HEK293 (cell line): ENCODE results near the gene MYRFL.

ENCODE experiments used
- CTCF ChIA-PET: fragments of 350-600 bp; formaldehyde crosslinking; extraction: SDS; loops from one replicate; lab custom pipeline; 2021; ENCODE audit warnings: antibody characterized with exemption; lab: Yijun Ruan, JAX
- POLR2A ChIA-PET: fragments of 300-600 bp; formaldehyde crosslinking; extraction: SDS; loops from one replicate; lab custom pipeline; 2020; ENCODE audit warnings: antibody characterized with exemption, inconsistent platforms; lab: Yijun Ruan, JAX
- H3K27ac ChIP-seq: fragments of 200-500 bp; sonication (Bioruptor generic); 2 replicates; pipeline ENCODE4 v1.5.1; 2014; ENCODE audit warnings: low read depth, low read length, control low read depth, inconsistent platforms; ENCODE audit errors: extremely low read depth
- H3K36me3 ChIP-seq, 2 experiments: fragments of 200-500 bp in 1 of 2; sonication (Bioruptor generic) in 1 of 2; 1 replicate in 1 of 2; 2 replicates in 1 of 2; pipeline ENCODE4 v1.5.1; 2014 to 2017; ENCODE audit warnings: inconsistent platforms in 2 of 2, low read length in 2 of 2; ENCODE audit not compliant: control insufficient read depth in 2 of 2, insufficient read depth in 1 of 2
- H3K4me1 ChIP-seq: fragments of 200-500 bp; sonication (Bioruptor generic); 2 replicates; pipeline ENCODE4 v1.5.1; 2014; ENCODE audit warnings: mild to moderate bottlenecking, low read length, inconsistent platforms; ENCODE audit not compliant: control insufficient read depth, insufficient read depth
- H3K4me3 ChIP-seq: 2 replicates; pipeline ENCODE4 v1.5.1; 2011; ENCODE audit warnings: low read depth, mild to moderate bottlenecking, control low read depth, low read length, moderate library complexity
- H3K9me3 ChIP-seq: fragments of 200-500 bp; sonication (Bioruptor generic); 2 replicates; pipeline ENCODE4 v1.5.1; 2014; ENCODE audit warnings: low read depth, low read length, inconsistent platforms; ENCODE audit not compliant: control insufficient read depth, insufficient read depth
- GLIS1 ChIP-seq: fragments of 450-650 bp; formaldehyde crosslinking; IDR thresholded peaks from 2 replicates; pipeline ENCODE4 v1.5.1; 2016; ENCODE audit warnings: missing biosample characterization, missing genetic modification characterization
- KLF16 ChIP-seq: fragments of 450-650 bp; formaldehyde crosslinking; IDR thresholded peaks from 2 replicates; pipeline ENCODE4 v1.5.1; 2017; ENCODE audit warnings: missing biosample characterization, missing genetic modification characterization
- REPIN1 ChIP-seq: fragments of 450-650 bp; formaldehyde crosslinking; IDR thresholded peaks from 2 replicates; pipeline ENCODE4 v1.5.1; 2017; ENCODE audit warnings: missing biosample characterization, missing genetic modification characterization, low read depth
- SALL2 ChIP-seq: fragments of 450-650 bp; formaldehyde crosslinking; IDR thresholded peaks from 2 replicates; pipeline ENCODE4 v1.5.0; 2017; ENCODE audit warnings: missing biosample characterization, mild to moderate bottlenecking, missing genetic modification characterization, borderline replicate concordance
- SCRT1 ChIP-seq: fragments of 450-650 bp; formaldehyde crosslinking; IDR thresholded peaks from 2 replicates; pipeline ENCODE4 v1.5.1; 2016; ENCODE audit warnings: missing biosample characterization, missing genetic modification characterization, borderline replicate concordance
- ZBTB11 ChIP-seq: fragments of 450-650 bp; formaldehyde crosslinking; conservative IDR thresholded peaks from 2 replicates; pipeline ENCODE4 v1.5.1; 2016; ENCODE audit warnings: low read depth, missing biosample characterization, missing genetic modification characterization
- ZBTB21 ChIP-seq: fragments of 450-650 bp; formaldehyde crosslinking; IDR thresholded peaks from 2 replicates; pipeline ENCODE4 v1.5.1; 2017; ENCODE audit warnings: missing biosample characterization, missing genetic modification characterization
- ZEB2 ChIP-seq: fragments of 450-650 bp; formaldehyde crosslinking; IDR thresholded peaks from 2 replicates; pipeline ENCODE4 v1.5.1; 2016; ENCODE audit warnings: missing biosample characterization, missing genetic modification characterization
- ZNF16 ChIP-seq: fragments of 450-650 bp; formaldehyde crosslinking; IDR thresholded peaks from 2 replicates; pipeline ENCODE4 v1.5.1; 2016; ENCODE audit warnings: low read depth, missing biosample characterization, missing genetic modification characterization
- ZNF169 ChIP-seq: fragments of 450-650 bp; formaldehyde crosslinking; IDR thresholded peaks from 2 replicates; pipeline ENCODE4 v1.5.1; 2016; ENCODE audit warnings: missing biosample characterization, missing genetic modification characterization
- ZNF19 ChIP-seq: fragments of 450-650 bp; formaldehyde crosslinking; IDR thresholded peaks from 2 replicates; pipeline ENCODE4; 2016; ENCODE audit warnings: missing biosample characterization, missing genetic modification characterization, low read depth
- ZNF37A ChIP-seq: fragments of 450-650 bp; IDR thresholded peaks from 2 replicates; pipeline ENCODE4 v1.5.1; 2018; ENCODE audit warnings: missing biosample characterization, missing genetic modification characterization
- ZNF404 ChIP-seq: fragments of 450-650 bp; formaldehyde crosslinking; IDR thresholded peaks from 2 replicates; pipeline ENCODE4 v1.5.1; 2017; ENCODE audit warnings: missing biosample characterization, missing genetic modification characterization
- ZNF416 ChIP-seq: fragments of 450-650 bp; formaldehyde crosslinking; IDR thresholded peaks from 2 replicates; pipeline ENCODE4 v1.5.1; 2016; ENCODE audit warnings: missing biosample characterization, missing genetic modification characterization
- ZNF423 ChIP-seq: fragments of 450-650 bp; formaldehyde crosslinking; IDR thresholded peaks from 2 replicates; pipeline ENCODE4 v1.5.1; 2016; ENCODE audit warnings: missing biosample characterization, missing genetic modification characterization
- ZNF548 ChIP-seq: fragments of 450-650 bp; formaldehyde crosslinking; IDR thresholded peaks from 2 replicates; pipeline ENCODE4 v1.5.1; 2016; ENCODE audit warnings: missing biosample characterization, missing genetic modification characterization
- ZNF623 ChIP-seq: fragments of 450-650 bp; formaldehyde crosslinking; IDR thresholded peaks from 2 replicates; pipeline ENCODE4 v1.5.1; 2016; ENCODE audit warnings: missing biosample characterization, missing genetic modification characterization
- ZNF629 ChIP-seq: fragments of 450-650 bp; formaldehyde crosslinking; IDR thresholded peaks from 2 replicates; pipeline ENCODE4 v1.5.1; 2017; ENCODE audit warnings: missing biosample characterization, missing genetic modification characterization
- ZNF777 ChIP-seq: fragments of 450-650 bp; formaldehyde crosslinking; IDR thresholded peaks from 2 replicates; pipeline ENCODE4 v1.5.1; 2017; ENCODE audit warnings: missing biosample characterization, missing genetic modification characterization, borderline replicate concordance
- ZNF792 ChIP-seq: fragments of 450-650 bp; formaldehyde crosslinking; IDR thresholded peaks from 2 replicates; pipeline ENCODE4 v1.5.1; 2016; ENCODE audit warnings: missing biosample characterization, missing genetic modification characterization
- ZSCAN5A ChIP-seq: fragments of 450-650 bp; formaldehyde crosslinking; IDR thresholded peaks from 2 replicates; pipeline ENCODE4 v1.5.1; 2016; ENCODE audit warnings: missing biosample characterization, missing genetic modification characterization
- TF ChIP-seq, protein P1 (sequence below): fragments of 450-650 bp; formaldehyde crosslinking; IDR thresholded peaks from 2 replicates; pipeline ENCODE4 v1.5.1; 2016; ENCODE audit warnings: missing biosample characterization, missing genetic modification characterization, low read depth
- TF ChIP-seq, protein P2 (sequence below): fragments of 450-650 bp; formaldehyde crosslinking; IDR thresholded peaks from 2 replicates; pipeline ENCODE4 v1.5.1; 2016; ENCODE audit warnings: missing biosample characterization, missing genetic modification characterization, borderline replicate concordance

MYRFL gene

DNA sequence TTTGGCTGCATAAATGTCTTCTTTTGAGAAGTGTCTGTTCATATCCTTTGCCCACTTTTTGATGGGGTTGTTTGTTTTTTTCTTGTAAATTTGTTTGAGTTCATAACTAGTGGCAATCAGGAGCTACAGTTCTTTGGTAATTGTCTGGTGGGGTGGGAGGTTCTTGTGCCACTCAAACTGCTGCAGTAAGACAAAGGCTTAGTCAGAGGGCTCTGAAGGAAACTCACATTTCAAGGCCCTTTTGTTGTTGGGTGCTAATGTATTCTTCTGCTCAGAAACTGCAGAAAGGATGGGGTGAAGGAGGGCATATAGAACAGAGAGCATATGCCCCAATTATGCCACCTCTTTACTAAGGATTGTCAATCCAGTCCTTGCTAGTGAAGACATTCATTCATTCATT, 21.9 kb downstream of the MYRFL start:
- no peak for TF ChIP-seq ZNF423 (tag by site-specific recombination)
- TF ChIP-seq, protein P1, sequence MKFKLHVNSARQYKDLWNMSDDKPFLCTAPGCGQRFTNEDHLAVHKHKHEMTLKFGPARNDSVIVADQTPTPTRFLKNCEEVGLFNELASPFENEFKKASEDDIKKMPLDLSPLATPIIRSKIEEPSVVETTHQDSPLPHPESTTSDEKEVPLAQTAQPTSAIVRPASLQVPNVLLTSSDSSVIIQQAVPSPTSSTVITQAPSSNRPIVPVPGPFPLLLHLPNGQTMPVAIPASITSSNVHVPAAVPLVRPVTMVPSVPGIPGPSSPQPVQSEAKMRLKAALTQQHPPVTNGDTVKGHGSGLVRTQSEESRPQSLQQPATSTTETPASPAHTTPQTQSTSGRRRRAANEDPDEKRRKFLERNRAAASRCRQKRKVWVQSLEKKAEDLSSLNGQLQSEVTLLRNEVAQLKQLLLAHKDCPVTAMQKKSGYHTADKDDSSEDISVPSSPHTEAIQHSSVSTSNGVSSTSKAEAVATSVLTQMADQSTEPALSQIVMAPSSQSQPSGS (tag by site-specific recombination) = no peak
- TF ChIP-seq, protein P2, sequence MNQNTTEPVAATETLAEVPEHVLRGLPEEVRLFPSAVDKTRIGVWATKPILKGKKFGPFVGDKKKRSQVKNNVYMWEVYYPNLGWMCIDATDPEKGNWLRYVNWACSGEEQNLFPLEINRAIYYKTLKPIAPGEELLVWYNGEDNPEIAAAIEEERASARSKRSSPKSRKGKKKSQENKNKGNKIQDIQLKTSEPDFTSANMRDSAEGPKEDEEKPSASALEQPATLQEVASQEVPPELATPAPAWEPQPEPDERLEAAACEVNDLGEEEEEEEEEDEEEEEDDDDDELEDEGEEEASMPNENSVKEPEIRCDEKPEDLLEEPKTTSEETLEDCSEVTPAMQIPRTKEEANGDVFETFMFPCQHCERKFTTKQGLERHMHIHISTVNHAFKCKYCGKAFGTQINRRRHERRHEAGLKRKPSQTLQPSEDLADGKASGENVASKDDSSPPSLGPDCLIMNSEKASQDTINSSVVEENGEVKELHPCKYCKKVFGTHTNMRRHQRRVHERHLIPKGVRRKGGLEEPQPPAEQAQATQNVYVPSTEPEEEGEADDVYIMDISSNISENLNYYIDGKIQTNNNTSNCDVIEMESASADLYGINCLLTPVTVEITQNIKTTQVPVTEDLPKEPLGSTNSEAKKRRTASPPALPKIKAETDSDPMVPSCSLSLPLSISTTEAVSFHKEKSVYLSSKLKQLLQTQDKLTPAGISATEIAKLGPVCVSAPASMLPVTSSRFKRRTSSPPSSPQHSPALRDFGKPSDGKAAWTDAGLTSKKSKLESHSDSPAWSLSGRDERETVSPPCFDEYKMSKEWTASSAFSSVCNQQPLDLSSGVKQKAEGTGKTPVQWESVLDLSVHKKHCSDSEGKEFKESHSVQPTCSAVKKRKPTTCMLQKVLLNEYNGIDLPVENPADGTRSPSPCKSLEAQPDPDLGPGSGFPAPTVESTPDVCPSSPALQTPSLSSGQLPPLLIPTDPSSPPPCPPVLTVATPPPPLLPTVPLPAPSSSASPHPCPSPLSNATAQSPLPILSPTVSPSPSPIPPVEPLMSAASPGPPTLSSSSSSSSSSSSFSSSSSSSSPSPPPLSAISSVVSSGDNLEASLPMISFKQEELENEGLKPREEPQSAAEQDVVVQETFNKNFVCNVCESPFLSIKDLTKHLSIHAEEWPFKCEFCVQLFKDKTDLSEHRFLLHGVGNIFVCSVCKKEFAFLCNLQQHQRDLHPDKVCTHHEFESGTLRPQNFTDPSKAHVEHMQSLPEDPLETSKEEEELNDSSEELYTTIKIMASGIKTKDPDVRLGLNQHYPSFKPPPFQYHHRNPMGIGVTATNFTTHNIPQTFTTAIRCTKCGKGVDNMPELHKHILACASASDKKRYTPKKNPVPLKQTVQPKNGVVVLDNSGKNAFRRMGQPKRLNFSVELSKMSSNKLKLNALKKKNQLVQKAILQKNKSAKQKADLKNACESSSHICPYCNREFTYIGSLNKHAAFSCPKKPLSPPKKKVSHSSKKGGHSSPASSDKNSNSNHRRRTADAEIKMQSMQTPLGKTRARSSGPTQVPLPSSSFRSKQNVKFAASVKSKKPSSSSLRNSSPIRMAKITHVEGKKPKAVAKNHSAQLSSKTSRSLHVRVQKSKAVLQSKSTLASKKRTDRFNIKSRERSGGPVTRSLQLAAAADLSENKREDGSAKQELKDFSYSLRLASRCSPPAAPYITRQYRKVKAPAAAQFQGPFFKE = no peak
- TF ChIP-seq GLIS1 = no peak
- TF ChIP-seq KLF16 (tag by site-specific recombination) = no peak
- TF ChIP-seq ZNF404 = no peak
- no peak for TF ChIP-seq ZNF629 (tag by site-specific recombination)
- no peak for TF ChIP-seq ZNF19 (tag by site-specific recombination)
- TF ChIP-seq ZNF548 (tag by site-specific recombination) = no peak
- TF ChIP-seq SALL2 (tag by site-specific recombination) = no peak
- TF ChIP-seq SCRT1 = no peak
- no peak for TF ChIP-seq ZNF416 (tag by site-specific recombination)
- TF ChIP-seq, all 188 proteins: peak for 0
- ChIA-PET POLR2A (no interaction called here), CTCF (interaction anchor here (1.2 kb wide), 1 partner anchor 33 kb away, joined by 3 read pairs; no protein-coding TSS in a partner anchor)

DNA sequence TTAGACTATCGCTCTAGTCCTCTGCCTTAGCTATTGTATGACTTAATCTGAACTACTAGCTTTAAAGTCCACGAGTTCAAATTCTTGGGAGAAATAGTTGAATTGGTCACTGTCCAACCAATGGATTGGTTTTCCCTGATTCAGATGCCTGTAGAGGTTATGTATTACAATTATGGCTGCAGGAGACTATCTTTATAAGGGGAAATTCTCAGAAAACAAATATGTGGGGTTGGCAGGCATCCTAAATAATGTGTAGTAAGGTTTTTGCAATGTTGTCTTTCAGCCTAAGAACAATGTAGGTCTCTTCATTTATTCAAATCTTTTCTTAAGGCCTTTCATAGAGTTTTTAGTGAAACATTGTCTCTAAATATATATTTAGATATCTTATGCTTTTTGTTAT, 26.9 kb downstream of the MYRFL start:
- no peak overlapping the region for H3K4me3 ChIP-seq
- POLR2A ChIA-PET = no interaction called here
- H3K9me3 ChIP-seq = no peaks in the 10 kb centered on the region; the same call in 1 of the 2 replicates
- CTCF ChIA-PET = interaction anchor here (0.6 to 1.2 kb wide), 2 partner anchors 40 to 518 kb away, joined by 3 read pairs; no protein-coding TSS in a partner anchor
- no peaks in the 10 kb centered on the region for H3K4me1 ChIP-seq
- no peak overlapping the region for H3K27ac ChIP-seq
- H3K36me3 ChIP-seq = no peaks in the 10 kb centered on the region
- TF ChIP-seq ZBTB21 (tag by site-specific recombination) (no peak), ZNF777 (no peak), REPIN1 (tag by site-specific recombination) (no peak), ZEB2 (tag by site-specific recombination) (no peak), ZNF169 (tag by site-specific recombination) (no peak), ZNF37A (tag by site-specific recombination) (no peak), ZNF16 (tag by site-specific recombination) (no peak), ZNF623 (tag by site-specific recombination) (no peak), ZSCAN5A (tag by site-specific recombination) (no peak), ZNF792 (tag by site-specific recombination) (no peak), ZBTB11 (tag by site-specific recombination) (no peak)

More for the DNA sequence above, 21.9 kb downstream of the MYRFL start:
- H3K4me1 ChIP-seq = no peaks in the 10 kb centered on the region
- no peaks in the 10 kb centered on the region for H3K9me3 ChIP-seq
- H3K27ac ChIP-seq = no peak overlapping the region
- H3K4me3 ChIP-seq = no peak overlapping the region
- H3K36me3 ChIP-seq = no peaks in the 10 kb centered on the region
